Measurements from ENCODE around the gene AP2A1. TPM values are rescaled to one million over a fixed set of nuclear protein-coding genes. Genes with fewer than 3 reads are reported as not detected.

AP2A1 gene
- total RNA-seq, 1 donor from 2014 or later, result 98.9 TPM

- TF ChIP-seq CTCF (IDR thresholded peaks at IDR 0.05; ENCODE audit: insufficient read depth, low read length, poor library complexity, severe bottlenecking), result no peak
- DNase-seq (ENCODE audit: low read depth), result no peak
- no peaks in the 10 kb centered on the region for H3K36me3 ChIP-seq (ENCODE audit: control insufficient read depth, insufficient read depth, low read length)
These were observed 60.2 kb downstream of the AP2A1 start for GRCh38 chr19:49827034-49827433.

GRCh38 chr19:49829200-49829599 is 62.4 kb downstream of the AP2A1 start:
- H3K27me3 ChIP-seq (ENCODE audit: control insufficient read depth, insufficient read depth, low read length), result no peaks in the 10 kb centered on the region
- no peaks in the 10 kb centered on the region for H3K36me3 ChIP-seq (ENCODE audit: control insufficient read depth, insufficient read depth, low read length)
- DNase-seq (ENCODE audit: low read depth), result no peak
- H3K4me3 ChIP-seq (ENCODE audit: low read depth, low read length), result no peak overlapping the region
- TF ChIP-seq CTCF (IDR thresholded peaks at IDR 0.05; ENCODE audit: insufficient read depth, low read length, poor library complexity, severe bottlenecking), result no peak

More at GRCh38 chr19:49827034-49827433, 60.2 kb downstream of the AP2A1 start:
- Histone ChIP-seq H3K4me3 (ENCODE audit: low read depth, low read length) (no peak overlapping the region), H3K27me3 (ENCODE audit: control insufficient read depth, insufficient read depth, low read length) (no peaks in the 10 kb centered on the region)

DNA sequence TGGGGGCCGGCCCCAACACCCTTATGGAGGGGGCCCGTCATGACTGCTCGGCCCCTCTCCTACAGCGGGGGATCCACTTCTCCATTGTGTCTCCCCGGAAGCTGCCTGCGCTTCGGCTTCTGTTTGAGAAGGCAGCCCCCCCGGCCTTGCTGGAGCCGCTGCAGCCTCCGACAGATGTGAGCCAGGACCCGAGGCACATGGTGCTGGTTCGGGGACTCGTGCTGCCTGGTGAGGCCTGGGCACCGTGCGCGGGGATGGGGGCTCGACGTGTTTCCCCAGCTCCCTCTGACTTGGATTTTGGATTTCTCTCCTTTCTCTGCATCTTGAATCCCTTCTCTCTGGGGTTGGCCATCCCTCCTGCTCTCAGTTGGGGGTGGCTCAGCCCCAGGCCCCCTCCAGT is 62.9 kb downstream of the AP2A1 start:
- no peak for TF ChIP-seq CTCF (IDR thresholded peaks at IDR 0.05; ENCODE audit: insufficient read depth, low read length, poor library complexity, severe bottlenecking)
- H3K36me3 ChIP-seq (ENCODE audit: control insufficient read depth, insufficient read depth, low read length), result peaks cover 1% of the 10 kb centered on the region

DNA sequence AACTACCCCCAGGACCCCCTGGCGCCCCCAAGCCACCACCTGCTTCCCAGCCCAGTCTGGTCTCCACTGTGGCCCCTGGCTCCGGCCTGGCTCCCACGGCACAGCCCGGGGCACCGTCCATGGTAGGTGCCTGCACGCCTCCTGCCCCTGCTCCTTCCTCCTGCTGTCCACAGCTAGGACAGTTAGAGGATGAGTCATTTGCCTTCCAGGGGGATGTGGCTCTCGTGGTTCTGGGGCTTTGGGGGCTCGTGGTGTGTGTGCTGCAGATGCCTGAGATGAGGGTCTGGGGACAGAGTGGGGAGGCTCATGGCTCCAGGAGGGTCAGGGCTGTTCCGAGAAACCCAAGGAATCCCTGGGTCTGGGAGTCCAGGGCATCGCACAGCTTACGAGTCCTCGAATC is 64.0 kb downstream of the AP2A1 start:
- no peak for DNase-seq (ENCODE audit: low read depth)
- Histone ChIP-seq H3K27me3 (ENCODE audit: control insufficient read depth, insufficient read depth, low read length) (no peaks in the 10 kb centered on the region), H3K4me3 (ENCODE audit: low read depth, low read length) (no peak overlapping the region), H3K36me3 (ENCODE audit: control insufficient read depth, insufficient read depth, low read length) (peaks cover 1% of the 10 kb centered on the region)
- TF ChIP-seq CTCF (IDR thresholded peaks at IDR 0.05; ENCODE audit: insufficient read depth, low read length, poor library complexity, severe bottlenecking), result no peak

More for the DNA sequence above, 62.9 kb downstream of the AP2A1 start:
- Histone ChIP-seq H3K4me3 (ENCODE audit: low read depth, low read length) (no peak overlapping the region), H3K27me3 (ENCODE audit: control insufficient read depth, insufficient read depth, low read length) (no peaks in the 10 kb centered on the region)
- no peak for DNase-seq (ENCODE audit: low read depth)

- no peak for DNase-seq (ENCODE audit: low read depth)
- TF ChIP-seq CTCF (IDR thresholded peaks at IDR 0.05; ENCODE audit: insufficient read depth, low read length, poor library complexity, severe bottlenecking), result no peak
- no peak overlapping the region for H3K4me3 ChIP-seq (ENCODE audit: low read depth, low read length)
- H3K36me3 ChIP-seq (ENCODE audit: control insufficient read depth, insufficient read depth, low read length), result peaks cover 1% of the 10 kb centered on the region
- no peaks in the 10 kb centered on the region for H3K27me3 ChIP-seq (ENCODE audit: control insufficient read depth, insufficient read depth, low read length)
These were observed 64.8 kb downstream of the AP2A1 start for GRCh38 chr19:49831592-49831991.

DNA sequence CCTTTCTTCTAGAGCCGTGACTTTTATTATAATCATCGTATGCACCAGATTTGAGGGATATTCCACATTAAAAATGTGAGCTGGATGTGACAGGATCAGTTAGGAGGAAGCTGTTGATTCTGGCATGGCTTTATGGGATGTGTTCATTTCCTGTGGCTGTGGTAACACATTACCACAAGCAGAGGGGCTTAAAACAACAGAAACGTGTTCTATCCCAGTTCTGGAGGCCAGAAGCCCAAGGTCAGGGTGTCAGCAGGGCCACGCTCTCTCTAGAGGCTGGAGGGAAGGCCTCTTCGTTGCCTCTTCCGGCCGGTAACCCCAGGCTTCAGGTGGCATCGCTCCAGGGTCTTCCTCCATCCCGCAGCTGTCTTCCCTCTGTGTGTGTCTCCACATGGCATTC is 65.8 kb downstream of the AP2A1 start:
- Histone ChIP-seq H3K36me3 (ENCODE audit: control insufficient read depth, insufficient read depth, low read length) (peaks cover 1% of the 10 kb centered on the region), H3K27me3 (ENCODE audit: control insufficient read depth, insufficient read depth, low read length) (no peaks in the 10 kb centered on the region), H3K4me3 (ENCODE audit: low read depth, low read length) (no peak overlapping the region)
- no peak for TF ChIP-seq CTCF (IDR thresholded peaks at IDR 0.05; ENCODE audit: insufficient read depth, low read length, poor library complexity, severe bottlenecking)
- DNase-seq (ENCODE audit: low read depth), result no peak
